ENCODE results near the gene CTSC. TPM values are rescaled to one million over a fixed set of nuclear protein-coding genes. Genes with fewer than 3 reads are reported as not detected.

CTSC gene
- total and polyA plus RNA-seq, 12 donors: 6.3 to 161 (median 15.1) TPM

GRCh38 chr11:88320149-88320559 is 17.4 kb downstream of the CTSC start:
- Histone ChIP-seq H3K27ac (peak overlapping the region in 1 of 10 donors; percentile 7), H3K4me1 (peaks cover 0 to 21% (median 0%) of the 10 kb centered on the region in 9 donors), H3K36me3 (peaks cover 0 to 51% (median 0%) of the 10 kb centered on the region in 9 donors), H3K4me3 (no peak overlapping the region), H3K27me3 (no peaks in the 10 kb centered on the region), H3K9me3 (no peaks in the 10 kb centered on the region)
- ATAC-seq: no peak
- TF ChIP-seq CTCF (IDR thresholded peaks at IDR 0.05): no peak
- no peak for DNase-seq
- intact Hi-C loops (cut with DNase I): no loop called here
- 64 to 67% methylated on average over 2 of the region's 2 CpGs for WGBS, 2 donors

- no peak for TF ChIP-seq CTCF (IDR thresholded peaks at IDR 0.05)
- Histone ChIP-seq H3K27me3 (no peaks in the 10 kb centered on the region), H3K27ac (no peak overlapping the region), H3K9me3 (no peaks in the 10 kb centered on the region), H3K36me3 (peaks cover 0 to 41% (median 0%) of the 10 kb centered on the region in 9 donors), H3K4me3 (no peak overlapping the region), H3K4me1 (peaks cover 0 to 14% (median 0%) of the 10 kb centered on the region in 9 donors)
- intact Hi-C loops (cut with DNase I): no loop called here
- 66 to 73% methylated on average over 2 of the region's 2 CpGs for WGBS, 2 donors
- no peak for DNase-seq
- ATAC-seq: no peak
Observed at GRCh38 chr11:88318017-88318416, 19.5 kb downstream of the CTSC start.

GRCh38 chr11:88317536-88317935 is 20.0 kb downstream of the CTSC start:
- DNase-seq: no peak
- H3K27me3 ChIP-seq: no peaks in the 10 kb centered on the region
- peaks cover 0 to 14% (median 0%) of the 10 kb centered on the region in 9 donors for H3K4me1 ChIP-seq
- no peak overlapping the region for H3K27ac ChIP-seq
- H3K36me3 ChIP-seq: peaks cover 0 to 41% (median 0%) of the 10 kb centered on the region in 9 donors
- H3K9me3 ChIP-seq: no peaks in the 10 kb centered on the region
- 72 to 80% methylated on average over 5 of the region's 5 CpGs for WGBS, 2 donors
- ATAC-seq: no peak
- intact Hi-C loops (cut with DNase I): no loop called here
- no peak for TF ChIP-seq CTCF (IDR thresholded peaks at IDR 0.05)
- no peak overlapping the region for H3K4me3 ChIP-seq

- no peaks in the 10 kb centered on the region for H3K9me3 ChIP-seq
- TF ChIP-seq CTCF (IDR thresholded peaks at IDR 0.05): no peak
- peaks cover 0 to 42% (median 0%) of the 10 kb centered on the region in 9 donors for H3K36me3 ChIP-seq
- no peak for DNase-seq
- WGBS, 2 donors: 86 to 95% methylated on average over 5 of the region's 5 CpGs
- H3K4me1 ChIP-seq: peaks cover 0 to 14% (median 0%) of the 10 kb centered on the region in 9 donors
- ATAC-seq: no peak
- H3K4me3 ChIP-seq: no peak overlapping the region
- H3K27ac ChIP-seq: no peak overlapping the region
- H3K27me3 ChIP-seq: no peaks in the 10 kb centered on the region
- intact Hi-C loops (cut with DNase I): no loop called here
Observed at GRCh38 chr11:88315981-88316441, 21.5 kb downstream of the CTSC start.

Measured in heart right ventricle (tissue), 16 donors.